DOHH2 (cell line): Measurements from ENCODE around the gene PDE10A.

Experiments used
- H3F3A ChIP-seq: fragments of 200-600 bp; sonication (generic), shearing (Covaris generic); 2 replicates; pipeline ENCODE4 v1.6.0; 2016; ENCODE audit warnings: antibody characterized with exemption, mild to moderate bottlenecking; ENCODE audit not compliant: control insufficient read depth, insufficient read depth
- H3K27ac ChIP-seq: fragments of 200-600 bp; sonication (generic); 2 replicates; pipeline ENCODE4 v1.5.1; 2014; ENCODE audit warnings: low read depth, mild to moderate bottlenecking, low read length, moderate library complexity
- H3K27me3 ChIP-seq: fragments of 200-600 bp; sonication (generic); 2 replicates; pipeline ENCODE4 v1.6.1; 2014; ENCODE audit warnings: mild to moderate bottlenecking, low read length, mixed read lengths; ENCODE audit not compliant: control insufficient read depth
- H3K36me3 ChIP-seq: fragments of 200-600 bp; sonication (generic); 2 replicates; pipeline ENCODE4 v1.6.1; 2014; ENCODE audit warnings: mild to moderate bottlenecking, low read length, moderate library complexity, mixed read lengths; ENCODE audit not compliant: control insufficient read depth
- H3K4me1 ChIP-seq: fragments of 200-600 bp; sonication (generic); 2 replicates; pipeline ENCODE4 v1.6.1; 2014; ENCODE audit warnings: mild to moderate bottlenecking, low read length, mixed read lengths; ENCODE audit not compliant: control insufficient read depth
- H3K4me2 ChIP-seq: fragments of 200-600 bp; sonication (generic); 2 replicates; pipeline ENCODE4 v1.6.0; 2014; ENCODE audit warnings: mild to moderate bottlenecking, low read length, moderate library complexity
- H3K4me3 ChIP-seq: fragments of 200-600 bp; sonication (generic); 2 replicates; pipeline ENCODE4 v1.5.1; 2014; ENCODE audit warnings: mild to moderate bottlenecking, low read length, mixed read lengths
- H3K79me2 ChIP-seq: fragments of 200-600 bp; sonication (generic); 2 replicates; pipeline ENCODE4 v1.6.1; 2014; ENCODE audit warnings: mild to moderate bottlenecking, low read length, mixed read lengths; ENCODE audit not compliant: control insufficient read depth
- H3K9me2 ChIP-seq: fragments of 200-600 bp; sonication (generic); replicated peaks from 2 replicates; pipeline ENCODE4 v1.6.1; 2014; ENCODE audit warnings: mild to moderate bottlenecking, low read length, mixed read lengths; ENCODE audit not compliant: control insufficient read depth
- H3K9me3 ChIP-seq: fragments of 200-600 bp; sonication (generic); 2 replicates; pipeline ENCODE4 v1.6.1; 2014; ENCODE audit warnings: antibody characterized with exemption, low read length, mixed read lengths; ENCODE audit not compliant: control insufficient read depth, insufficient read depth
- H4K20me1 ChIP-seq: fragments of 200-600 bp; sonication (generic); 2 replicates; pipeline ENCODE4 v1.6.0; 2014; ENCODE audit warnings: low read depth, mild to moderate bottlenecking, antibody characterized with exemption, low read length, moderate library complexity; ENCODE audit not compliant: control insufficient read depth, insufficient read depth
- EZH2phosphoT487 ChIP-seq: fragments of 200-600 bp; sonication (generic); IDR thresholded peaks from 2 replicates; pipeline ENCODE4 v1.6.1; 2017; ENCODE audit warnings: borderline replicate concordance, mild to moderate bottlenecking, antibody characterized with exemption, low read length, moderate library complexity, mixed read lengths
- TF ChIP-seq, protein P1 (sequence below): fragments of 200-600 bp; sonication (generic); IDR thresholded peaks from one replicate; pipeline ENCODE4 v1.5.1; 2014; ENCODE audit warnings: antibody characterized with exemption, mild to moderate bottlenecking, low read depth, low read length; ENCODE audit not compliant: poor library complexity, severe bottlenecking

The PDE10A gene

DNA sequence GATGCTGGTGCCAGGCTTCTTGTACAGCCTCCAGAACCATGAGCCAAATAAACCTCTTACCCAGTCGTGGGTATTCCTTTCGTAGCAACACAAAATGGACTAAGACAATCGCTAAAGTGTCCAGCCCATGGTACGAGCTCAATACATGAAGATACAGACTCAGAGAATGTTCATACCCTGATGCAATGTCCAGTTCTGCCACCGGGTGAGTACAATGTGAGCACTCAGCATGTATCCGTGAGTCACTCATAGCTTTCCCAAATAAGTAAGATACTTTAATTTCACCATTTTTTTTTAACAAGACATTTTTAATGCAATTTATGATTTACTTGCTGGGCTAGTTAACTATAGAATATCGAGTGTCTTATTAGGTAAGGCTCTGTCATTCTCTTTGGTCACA is 26.7 kb upstream of the PDE10A start:
- Histone ChIP-seq H3K4me3 (no peak overlapping the region), H3K27me3 (no peaks in the 10 kb centered on the region), H4K20me1 (no peaks in the 10 kb centered on the region), H3K4me1 (no peaks in the 10 kb centered on the region), H3K27ac (no peak overlapping the region), H3K9me3 (no peaks in the 10 kb centered on the region), H3K4me2 (no peak overlapping the region), H3F3A (no peaks in the 10 kb centered on the region), H3K9me2 (no peaks in the 10 kb centered on the region), H3K79me2 (no peaks in the 10 kb centered on the region), H3K36me3 (no peaks in the 10 kb centered on the region)
- no peak for TF ChIP-seq EZH2phosphoT487
- TF ChIP-seq, protein P1, sequence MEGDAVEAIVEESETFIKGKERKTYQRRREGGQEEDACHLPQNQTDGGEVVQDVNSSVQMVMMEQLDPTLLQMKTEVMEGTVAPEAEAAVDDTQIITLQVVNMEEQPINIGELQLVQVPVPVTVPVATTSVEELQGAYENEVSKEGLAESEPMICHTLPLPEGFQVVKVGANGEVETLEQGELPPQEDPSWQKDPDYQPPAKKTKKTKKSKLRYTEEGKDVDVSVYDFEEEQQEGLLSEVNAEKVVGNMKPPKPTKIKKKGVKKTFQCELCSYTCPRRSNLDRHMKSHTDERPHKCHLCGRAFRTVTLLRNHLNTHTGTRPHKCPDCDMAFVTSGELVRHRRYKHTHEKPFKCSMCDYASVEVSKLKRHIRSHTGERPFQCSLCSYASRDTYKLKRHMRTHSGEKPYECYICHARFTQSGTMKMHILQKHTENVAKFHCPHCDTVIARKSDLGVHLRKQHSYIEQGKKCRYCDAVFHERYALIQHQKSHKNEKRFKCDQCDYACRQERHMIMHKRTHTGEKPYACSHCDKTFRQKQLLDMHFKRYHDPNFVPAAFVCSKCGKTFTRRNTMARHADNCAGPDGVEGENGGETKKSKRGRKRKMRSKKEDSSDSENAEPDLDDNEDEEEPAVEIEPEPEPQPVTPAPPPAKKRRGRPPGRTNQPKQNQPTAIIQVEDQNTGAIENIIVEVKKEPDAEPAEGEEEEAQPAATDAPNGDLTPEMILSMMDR: no peak

DNA sequence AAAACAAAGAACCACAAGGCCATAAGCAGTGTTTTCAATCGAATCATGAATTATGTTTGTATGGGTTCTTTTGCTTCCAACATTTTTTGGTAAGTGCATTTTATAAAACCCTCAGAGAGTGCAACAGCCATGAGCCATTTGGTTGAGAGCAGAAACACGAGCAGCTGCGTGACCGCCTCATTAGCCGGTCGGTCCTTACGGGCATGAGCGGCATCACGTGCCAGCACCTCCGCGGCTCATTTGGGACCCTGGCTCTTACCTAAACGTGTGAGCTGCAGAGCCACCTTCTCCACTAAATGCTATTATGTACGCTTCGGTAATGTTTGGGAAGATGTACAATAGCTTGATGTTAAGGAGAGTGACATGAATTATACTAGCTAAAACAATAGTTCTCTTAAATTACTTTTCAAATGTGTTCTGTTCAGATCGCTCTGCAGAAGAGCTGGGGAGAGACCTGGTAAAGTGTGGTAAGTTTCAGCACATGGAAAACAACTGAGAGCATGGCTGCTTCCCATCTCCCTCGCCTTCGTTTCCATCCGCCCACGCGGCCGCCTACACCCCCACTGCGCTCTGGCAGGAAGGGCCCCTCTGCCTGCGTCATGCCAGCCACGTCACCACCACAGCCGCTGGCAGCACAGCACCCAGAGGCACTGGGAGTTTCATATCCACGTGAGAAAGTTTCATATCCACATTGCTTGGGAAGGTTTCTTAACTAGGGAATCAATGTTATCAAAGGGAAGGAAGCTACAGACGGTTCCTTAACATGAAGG is 23.7 kb upstream of the PDE10A start:
- no peak overlapping the region for H3K4me3 ChIP-seq
- no peaks in the 10 kb centered on the region for H3K27me3 ChIP-seq
- H3K27ac ChIP-seq: no peak overlapping the region
- no peaks in the 10 kb centered on the region for H3K79me2 ChIP-seq
- H3K9me2 ChIP-seq: no peaks in the 10 kb centered on the region
- H3K9me3 ChIP-seq: no peaks in the 10 kb centered on the region
- H3K36me3 ChIP-seq: no peaks in the 10 kb centered on the region
- no peak overlapping the region for H3K4me2 ChIP-seq
- H3K4me1 ChIP-seq: no peaks in the 10 kb centered on the region
- TF ChIP-seq, protein P1: no peak
- TF ChIP-seq EZH2phosphoT487: no peak
- H4K20me1 ChIP-seq: no peaks in the 10 kb centered on the region
- H3F3A ChIP-seq: no peaks in the 10 kb centered on the region

DNA sequence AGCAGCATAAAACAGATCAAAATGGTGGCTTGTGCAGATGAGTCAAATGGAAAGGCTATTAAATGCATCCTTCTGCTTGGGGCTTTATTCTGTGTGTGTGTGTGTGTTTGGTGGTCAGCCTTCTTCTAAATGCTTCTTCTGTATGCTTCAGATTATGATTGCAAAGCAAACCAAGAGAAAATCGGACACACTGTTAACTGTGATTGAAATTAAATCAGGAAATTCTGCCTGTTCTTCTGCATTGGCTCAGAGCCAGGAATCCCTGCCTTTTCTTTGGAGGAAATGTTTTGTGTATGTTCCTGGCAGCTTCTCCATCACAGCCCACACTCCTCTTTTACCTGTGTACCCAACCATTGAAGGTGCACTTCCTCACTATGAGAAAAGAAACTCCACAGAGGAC is 22.3 kb upstream of the PDE10A start:
- TF ChIP-seq, protein P1: no peak
- no peak for TF ChIP-seq EZH2phosphoT487
- Histone ChIP-seq H3K27ac (no peak overlapping the region), H3F3A (no peaks in the 10 kb centered on the region), H3K36me3 (no peaks in the 10 kb centered on the region), H3K4me1 (no peaks in the 10 kb centered on the region), H3K9me2 (no peaks in the 10 kb centered on the region), H4K20me1 (no peaks in the 10 kb centered on the region), H3K4me3 (no peak overlapping the region), H3K9me3 (no peaks in the 10 kb centered on the region), H3K79me2 (no peaks in the 10 kb centered on the region), H3K27me3 (no peaks in the 10 kb centered on the region), H3K4me2 (no peak overlapping the region)
